ENCODE measurements around the gene CPSF6.

GRCh38 chr12:69266036-69266635 is 26.8 kb downstream of the CPSF6 start:
- TF ChIP-seq CTCF (optimal IDR thresholded peaks at IDR 0.05 in 1 of 3, IDR thresholded peaks at IDR 0.05 in 1 of 3, conservative IDR thresholded peaks at IDR 0.05 in 1 of 3; ENCODE audit: extremely low read depth in 1 of 3, insufficient read depth in 2 of 3, low read length in 3 of 3) (no peak), EZH2 (IDR thresholded peaks at IDR 0.05; ENCODE audit: low read length) (no peak)

Data from keratinocyte (primary cell).